NCI-H345 treated with DMSO at 0.1 percent for 48 hours (cell line): ENCODE measurements around the gene SYT10.
"Not testable (repeated sequence)": the region's sequence is repeated elsewhere in the genome, so short reads cannot be mapped to it uniquely, and the experiment has no call there.

Experiments used
- DNase-seq: peaks from one replicate; lab custom pipeline; 2025; ENCODE audit not compliant: unreplicated experiment; lab: John Stamatoyannopoulos, UW

The SYT10 gene, protein sequence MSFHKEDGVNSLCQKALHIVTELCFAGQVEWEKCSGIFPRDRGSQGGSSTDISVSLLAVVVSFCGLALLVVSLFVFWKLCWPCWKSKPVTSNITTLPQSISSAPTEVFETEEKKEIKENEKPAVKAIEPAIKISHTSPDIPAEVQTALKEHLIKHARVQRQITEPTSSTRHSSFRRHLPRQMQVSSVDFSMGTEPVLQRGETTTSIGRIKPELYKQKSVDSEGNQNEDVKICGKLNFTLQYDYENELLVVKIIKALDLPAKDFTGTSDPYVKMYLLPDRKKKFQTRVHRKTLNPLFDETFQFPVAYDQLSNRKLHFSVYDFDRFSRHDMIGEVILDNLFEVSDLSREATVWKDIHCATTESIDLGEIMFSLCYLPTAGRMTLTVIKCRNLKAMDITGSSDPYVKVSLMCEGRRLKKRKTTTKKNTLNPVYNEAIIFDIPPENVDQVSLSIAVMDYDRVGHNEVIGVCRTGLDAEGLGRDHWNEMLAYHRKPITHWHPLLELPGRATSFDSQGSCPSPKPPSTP

DNA sequence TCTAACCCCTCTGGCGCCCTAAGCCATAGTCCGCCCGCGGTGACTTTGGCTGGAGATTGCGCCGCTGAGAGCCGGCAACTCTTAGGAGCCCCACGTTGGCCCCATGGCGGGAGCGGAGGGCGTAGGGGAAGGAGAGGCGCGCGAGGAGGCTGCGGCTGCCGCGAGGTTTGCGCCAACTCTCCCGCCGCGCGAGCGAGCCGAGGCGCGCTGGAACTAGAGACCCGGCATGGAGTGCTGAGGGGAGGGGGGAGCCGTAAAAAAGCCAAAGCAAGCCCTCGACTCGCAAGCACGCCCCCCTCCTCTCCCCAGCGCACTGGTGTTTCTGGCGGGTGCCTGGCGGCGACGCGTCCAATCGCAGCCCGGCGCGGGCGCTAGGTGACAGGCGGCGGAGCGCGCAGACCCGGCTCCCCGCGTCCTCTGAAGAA is at the start of gene SYT10:
Gene SYT10, minus strand, starts transcription at position 233 of the 425 bp plus-strand sequence. CDS start 297 bp downstream, outside the sequence.
- peak; percentile 38 for DNase-seq

DNA sequence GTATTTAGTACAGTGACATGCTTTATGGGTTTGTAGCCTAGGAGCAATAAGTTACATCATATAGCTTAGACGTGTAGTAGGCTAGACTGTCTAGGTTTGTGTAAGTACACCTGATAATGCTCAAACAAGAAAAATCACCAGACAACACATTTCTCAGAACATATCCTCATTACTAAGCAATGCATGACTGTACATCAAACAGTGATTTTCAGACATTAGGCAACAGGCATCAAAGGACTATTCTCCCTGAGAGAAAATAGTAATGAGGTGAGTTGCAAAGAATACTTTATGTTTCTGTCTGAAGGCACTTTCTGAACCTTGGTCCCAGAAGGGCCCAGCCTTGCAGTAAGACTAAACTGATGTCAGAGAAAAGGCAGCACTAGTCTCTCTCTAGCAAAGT is 48.4 kb upstream of the SYT10 start:
- no peak for DNase-seq

DNA sequence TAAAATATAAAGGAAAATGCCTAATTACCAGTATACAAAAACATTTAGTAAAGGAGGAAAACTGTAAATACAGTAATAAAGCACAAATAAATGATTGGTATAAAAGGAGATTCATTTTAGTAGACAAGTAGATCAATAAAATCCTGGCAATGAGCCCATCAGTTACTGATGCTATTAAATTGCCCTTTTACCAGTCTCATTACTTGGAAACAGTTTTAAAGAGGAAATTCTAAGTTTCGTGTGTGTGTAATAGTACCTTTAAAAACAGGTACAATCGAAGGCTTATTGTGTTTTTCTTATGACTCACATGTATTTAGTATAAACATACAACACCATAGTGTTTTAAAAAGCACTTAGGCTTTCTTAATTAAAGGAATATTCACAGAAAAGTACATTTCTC is 46.4 kb upstream of the SYT10 start:
- DNase-seq, result no peak

DNA sequence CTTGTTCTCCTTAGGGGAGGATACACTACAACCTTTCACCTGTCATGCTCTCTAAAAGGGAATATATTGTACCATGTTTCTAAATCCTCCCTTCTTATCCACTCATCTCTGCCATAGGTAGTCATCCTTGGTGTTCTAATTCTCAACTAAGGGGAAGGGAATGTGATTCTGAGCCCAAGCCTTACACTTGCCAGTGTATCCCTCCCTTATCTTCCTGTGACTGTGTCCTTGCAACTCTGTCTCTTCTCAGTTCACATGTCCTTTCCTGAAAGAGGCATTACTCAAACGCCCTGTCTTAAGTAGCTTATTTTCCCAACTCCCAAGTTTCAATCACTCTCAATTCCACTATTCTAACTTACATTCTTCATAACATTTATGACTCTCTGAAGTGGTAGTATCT is 44.5 kb upstream of the SYT10 start:
- DNase-seq, result no peak

DNA sequence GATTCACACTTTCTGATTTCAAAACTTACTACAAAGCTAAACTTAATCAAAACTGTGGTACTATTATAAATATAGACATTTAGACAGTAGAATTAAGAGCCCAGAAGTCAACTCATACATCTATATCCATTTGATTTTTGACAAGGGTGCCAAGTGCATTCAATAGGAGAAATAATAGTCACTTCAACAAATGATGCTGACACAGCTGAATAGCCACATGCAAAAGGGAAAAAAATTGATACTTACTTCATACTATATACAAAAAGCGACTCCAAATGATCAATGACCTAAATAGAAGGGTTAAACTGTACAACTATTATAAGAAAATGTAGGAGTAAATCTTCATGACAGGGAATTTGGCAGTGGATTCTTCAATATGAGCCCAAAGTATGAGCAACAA is 40.7 kb upstream of the SYT10 start:
- no peak for DNase-seq

DNA sequence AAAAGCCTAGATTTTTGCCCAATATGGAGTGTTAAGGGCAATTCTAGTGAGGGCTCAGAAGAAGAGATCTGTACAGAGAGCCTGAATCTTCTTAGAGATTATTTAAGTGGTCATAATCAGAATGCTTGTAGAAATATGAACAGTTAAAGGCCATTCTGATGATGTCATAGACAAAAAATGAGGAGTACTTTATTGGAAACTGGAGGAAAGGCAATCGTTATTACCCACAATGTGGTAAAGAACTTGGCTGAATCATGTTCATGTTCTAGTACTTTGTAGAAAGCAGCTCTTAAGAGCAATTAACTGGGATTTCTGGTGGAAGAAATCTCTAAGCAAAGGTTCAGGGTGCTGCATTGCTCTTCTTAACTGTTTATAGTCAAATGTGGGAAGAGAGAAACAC is 36.4 kb upstream of the SYT10 start:
- no peak for DNase-seq

DNA sequence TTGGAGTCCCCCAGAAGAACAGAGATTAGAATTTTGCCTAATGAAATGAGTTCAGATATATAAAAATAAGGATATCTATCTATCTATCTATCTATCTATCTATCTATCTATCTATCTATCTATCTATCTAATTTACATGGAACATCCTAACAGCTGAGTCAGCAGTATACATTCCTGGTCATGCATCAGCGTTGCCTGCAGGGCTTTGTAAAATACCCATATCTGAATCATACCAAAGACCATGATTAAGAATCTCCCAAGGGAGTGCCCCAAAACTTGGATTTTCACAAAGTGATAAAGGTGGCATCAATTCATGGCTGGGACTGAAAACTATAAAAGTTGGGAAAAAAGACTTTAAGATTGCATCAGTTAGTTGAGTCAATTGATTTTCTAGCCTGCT is 32.7 kb upstream of the SYT10 start:
- DNase-seq, result no peak

DNA sequence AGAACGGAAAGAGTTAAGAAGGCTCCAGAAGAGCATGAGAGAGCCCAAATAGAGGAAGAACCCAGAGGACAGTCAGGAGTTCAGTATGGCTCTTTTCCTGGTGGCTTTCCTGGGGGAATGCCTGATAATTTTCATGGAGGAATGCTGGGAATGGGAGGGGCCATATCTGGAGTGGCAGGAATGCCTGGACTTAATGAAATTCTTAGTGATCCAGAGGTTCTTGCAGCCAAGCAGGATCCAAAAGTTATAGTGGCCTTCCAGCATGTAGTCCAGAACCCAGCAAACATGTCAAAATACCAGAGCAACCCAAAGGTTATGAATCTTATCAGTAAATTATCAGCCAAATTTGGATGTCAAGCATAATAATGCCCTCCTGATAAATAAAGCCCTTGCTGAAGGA is 15.5 kb upstream of the SYT10 start:
- DNase-seq, result no peak

DNA sequence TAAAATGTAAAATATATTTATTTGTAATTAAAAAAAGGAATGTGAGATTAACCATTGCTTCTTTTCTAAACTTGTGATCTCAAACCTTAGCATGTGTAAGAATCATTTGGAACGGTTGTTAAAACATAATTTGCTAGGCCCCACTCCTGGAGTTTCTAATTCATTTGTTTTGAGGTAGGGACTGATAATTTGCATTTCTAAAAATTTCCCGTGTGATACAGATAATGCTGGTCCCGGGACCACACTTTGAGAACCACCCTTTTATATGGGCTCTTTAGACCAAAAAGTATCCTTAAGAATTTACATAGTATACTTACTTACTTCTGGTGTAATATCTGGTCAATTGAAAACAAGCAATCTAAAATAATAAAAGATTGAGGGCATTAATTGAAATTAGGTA is 10.9 kb upstream of the SYT10 start:
- no peak for DNase-seq

DNA sequence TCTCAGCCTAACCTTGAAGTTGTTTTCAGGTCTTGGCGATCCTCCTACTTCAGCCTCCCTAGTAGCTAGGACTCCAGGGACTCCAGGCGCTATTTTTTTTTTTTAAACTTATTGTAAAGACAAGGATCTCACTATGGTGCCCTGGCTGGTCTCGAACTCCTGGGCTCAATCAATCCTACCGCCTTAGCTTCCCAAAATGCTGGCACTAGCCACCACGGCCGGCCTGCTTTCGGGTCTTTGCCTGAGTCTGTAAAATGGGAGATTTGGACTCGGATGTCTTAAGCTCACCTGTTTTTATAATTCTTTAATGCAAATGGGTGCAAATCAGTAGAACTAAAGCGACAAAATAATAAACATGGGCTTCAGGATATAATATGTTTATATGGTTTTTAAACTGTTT is 858 bp upstream of the SYT10 start:
- no peak for DNase-seq

DNA sequence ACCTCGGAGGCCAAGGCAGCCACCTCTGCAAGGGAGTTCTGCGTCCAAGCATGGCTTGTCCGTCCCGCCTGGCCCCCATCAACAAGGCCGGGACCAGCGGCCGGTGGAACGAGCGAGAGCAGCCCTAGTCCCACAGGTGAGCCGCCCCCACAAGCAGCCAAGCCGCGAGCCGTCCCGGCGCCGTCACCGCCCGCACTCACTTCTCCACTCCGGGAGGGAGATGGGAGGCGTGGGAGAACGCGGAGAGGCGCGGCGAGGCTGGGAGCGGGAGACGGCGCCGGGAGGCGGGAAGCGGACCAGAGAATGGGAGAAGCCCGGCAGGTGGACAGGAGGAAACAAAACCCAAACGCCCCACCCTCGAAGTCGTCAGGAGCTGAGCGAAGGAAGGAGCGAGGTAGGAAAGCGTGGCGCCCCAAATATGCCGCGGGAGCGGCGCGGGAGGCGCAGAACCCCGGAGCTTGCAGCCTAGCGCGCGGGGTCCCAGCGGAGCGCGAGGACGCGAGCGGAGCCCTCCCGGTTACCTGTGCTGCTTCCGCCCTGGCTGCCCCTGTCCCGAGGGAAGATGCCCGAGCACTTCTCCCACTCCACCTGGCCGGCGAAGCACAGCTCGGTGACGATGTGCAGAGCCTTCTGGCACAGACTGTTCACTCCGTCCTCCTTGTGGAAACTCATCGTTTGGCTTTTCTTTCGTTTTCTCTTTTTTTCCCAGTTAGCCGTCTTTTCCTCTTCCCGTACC is 600 bp downstream of the SYT10 start:
- peak; percentile 34 for DNase-seq

DNA sequence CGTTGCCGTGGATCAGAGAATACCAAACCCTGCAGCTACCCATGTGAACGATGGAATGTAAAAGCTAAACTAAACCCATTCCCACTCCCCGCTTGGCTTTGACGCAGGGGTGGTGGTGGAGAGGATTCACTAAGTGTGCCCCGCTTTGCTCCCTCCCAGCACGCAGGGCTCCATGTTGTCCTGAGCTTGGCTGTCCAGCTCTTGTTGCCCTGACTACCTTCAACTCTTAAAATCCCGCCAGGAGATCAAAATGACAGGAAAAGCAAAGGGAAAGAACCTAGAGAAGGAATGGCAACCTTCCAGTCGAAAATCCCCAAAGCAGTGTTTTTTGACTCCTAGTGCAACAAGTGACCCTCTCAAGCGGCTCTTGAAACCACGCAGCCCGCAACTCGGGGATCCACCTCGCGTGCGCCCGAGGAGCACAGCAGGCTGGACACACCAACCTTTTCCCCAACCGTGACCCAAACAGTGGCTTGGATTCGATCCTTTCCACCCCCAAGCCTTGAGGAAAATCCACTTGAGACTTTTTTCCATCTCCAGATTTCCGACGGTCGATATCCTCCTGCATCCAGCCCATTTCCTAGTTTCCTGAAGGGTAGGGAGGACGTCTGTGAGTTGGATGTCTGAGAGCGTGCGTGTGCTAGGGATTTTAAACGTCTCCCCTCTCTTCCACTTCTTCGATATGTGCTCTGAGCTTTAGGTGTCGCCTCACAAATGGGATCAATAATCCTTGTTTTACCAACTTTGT is 1.4 kb downstream of the SYT10 start:
- DNase-seq, result no peak

DNA sequence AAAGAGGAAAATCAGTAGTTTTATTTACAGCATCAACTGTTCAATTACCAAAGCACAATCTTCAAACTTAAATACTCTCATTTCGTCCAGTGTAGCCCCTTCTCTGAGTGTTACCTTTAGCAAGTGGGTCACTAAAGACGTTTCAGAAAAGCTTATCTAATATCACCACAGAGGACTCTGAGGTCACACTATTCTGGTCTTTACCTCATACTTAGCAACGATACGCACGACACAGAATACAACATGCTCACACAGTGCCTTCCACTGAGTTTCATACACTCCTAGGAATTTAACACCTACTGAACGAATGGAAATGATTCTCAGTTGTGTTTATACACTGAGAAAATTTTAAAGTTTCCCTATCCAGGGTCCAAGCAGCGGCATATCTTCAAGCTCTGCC is 2.0 kb downstream of the SYT10 start:
- DNase-seq, result no peak

DNA sequence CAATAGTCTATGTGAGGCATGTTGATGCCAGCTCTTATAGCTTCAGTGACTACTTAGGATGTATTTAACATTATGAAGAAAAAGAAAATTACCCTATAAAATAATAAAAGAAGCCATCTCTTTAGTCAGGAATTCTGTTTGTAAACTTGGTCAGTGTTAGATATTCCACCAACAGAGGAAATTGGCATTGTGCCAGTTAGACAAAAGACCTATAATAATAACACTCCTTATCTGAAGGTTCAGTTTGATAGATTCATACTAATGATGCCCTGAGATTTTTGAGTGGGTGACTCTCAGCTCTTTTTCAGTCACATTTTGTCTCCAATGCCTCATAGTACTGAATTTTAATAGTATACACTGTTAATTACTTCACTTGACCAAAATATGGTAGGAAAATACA is 6.6 kb downstream of the SYT10 start:
- no peak for DNase-seq

DNA sequence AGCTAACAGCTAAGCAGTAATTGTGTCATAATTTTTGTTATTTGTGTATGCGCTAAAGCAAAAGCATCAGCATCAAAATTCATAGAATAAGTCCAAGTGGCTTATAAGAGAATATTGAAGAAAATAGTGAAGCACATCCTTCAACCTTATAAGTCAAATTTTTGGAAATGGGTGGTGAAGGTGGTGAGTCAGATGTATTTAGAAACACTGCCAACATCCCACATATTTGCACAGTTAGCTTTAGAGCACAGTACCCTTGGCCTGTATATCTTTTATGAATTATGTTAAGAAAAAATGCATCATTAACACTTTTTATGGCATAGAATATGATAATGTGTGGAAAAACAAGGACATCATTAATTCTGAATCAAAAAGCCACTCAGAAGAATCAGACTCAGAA is 8.0 kb downstream of the SYT10 start:
- DNase-seq, result no peak

DNA sequence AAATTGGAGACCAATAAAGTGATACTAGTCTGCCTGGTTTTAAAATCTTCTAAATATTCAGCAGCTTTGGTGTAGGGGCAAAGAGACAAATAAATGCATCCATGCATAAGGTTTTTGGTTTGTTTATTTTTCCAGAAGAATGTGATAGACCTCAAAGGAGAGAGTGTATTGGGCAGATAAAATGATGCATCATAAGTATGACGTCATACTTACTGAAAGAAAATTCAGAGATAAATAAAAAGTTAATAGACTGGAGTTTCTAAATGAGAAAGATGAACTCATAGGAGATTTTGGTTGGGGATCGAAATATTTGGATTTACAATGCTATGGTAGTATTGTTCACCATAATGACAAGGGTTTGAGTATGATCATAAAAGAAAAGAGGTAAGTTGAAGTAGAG is 10.2 kb downstream of the SYT10 start:
- no peak for DNase-seq

DNA sequence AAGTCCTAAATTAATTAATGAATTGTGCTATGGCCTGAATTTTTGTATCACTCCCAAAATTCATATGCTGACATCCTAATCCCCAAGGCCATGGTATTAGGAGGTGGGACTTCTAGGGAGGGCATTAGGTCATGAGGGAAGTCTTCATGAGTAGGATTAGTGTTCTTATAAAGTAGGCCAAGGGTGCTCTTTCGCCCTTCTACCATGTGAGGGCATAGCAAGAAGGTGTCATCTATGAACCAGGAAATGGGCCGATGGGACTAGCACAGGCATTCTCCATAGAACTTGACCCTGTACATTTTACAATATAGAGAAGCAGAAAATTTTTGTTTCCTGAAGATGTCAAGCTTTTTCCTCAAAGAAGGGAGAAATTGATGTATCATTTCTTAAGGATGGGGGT is 12.5 kb downstream of the SYT10 start:
- no peak for DNase-seq

DNA sequence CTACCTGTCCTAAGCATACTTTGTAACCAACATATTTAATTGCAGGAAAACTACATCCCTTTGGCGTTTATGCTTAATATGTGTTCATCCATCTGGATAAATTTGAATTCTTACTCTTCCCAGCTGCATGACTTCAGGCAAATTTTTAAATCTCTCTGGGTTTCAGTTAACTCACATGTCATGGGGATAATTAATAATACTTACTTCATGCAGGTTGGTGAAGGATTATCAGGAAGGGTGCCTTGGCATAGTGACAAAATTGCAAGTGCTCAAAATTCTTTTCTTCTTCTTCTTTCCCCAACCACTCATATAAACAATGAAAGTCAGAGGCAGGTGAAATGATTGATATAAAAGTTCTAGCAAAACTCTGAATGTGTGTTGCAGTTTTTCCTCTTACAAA is 15.9 kb downstream of the SYT10 start:
- no peak for DNase-seq

DNA sequence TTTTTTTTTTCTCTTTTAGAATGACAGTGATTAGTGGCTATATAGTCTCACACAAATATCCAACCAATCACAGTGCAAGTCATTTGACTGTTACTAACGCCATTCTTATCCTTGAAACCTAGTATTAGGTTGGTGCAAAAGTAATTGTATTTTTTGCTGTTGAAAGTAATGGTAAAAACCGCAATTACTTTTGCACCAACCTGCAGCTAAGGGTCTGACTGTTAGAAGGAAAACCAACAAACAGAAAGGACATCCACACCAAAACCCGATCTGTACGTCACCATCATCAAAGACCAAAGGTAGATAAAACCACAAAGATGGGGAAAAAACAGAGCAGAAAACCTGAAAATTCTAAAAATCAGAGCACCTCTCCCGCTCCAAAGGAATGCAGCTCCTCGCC is 27.2 kb downstream of the SYT10 start:
- not testable (repeated sequence) for DNase-seq

DNA sequence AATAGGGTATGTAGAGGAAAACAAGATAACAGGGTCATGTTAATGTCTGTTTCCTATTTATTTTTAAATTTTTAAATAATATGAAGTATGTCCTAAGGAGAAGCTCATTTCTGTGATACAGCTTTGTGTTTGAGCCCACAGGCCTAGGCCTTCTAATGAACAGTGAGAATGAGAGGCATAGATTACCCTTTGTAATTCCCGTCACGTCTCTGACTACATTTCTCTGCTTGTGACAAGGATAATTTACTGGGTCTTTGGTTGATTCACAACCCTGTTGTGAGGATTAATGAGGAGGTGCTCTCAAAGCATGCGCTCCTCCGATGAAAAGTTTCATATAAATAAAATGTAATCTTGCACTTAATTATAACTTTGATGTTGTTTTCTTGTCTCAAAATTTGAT is 56.1 kb downstream of the SYT10 start:
- DNase-seq, result no peak

DNA sequence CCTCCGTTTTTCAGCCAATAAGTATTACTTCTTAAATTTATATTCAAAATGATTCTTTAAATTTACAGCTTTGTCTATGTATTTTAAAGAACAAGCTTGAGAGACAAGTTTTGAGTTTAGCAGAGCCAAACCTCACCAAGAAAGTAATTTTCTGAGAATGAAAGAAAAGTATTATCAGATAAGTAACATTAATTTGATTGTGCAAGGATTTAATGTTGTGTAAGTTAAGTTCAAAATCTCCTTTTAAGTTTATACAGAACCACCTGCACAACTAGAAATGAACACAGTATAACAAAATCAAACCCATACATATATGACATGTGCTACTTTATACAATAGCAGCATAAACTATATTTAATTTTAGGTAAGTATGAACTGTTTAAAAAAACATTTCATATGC is 63.5 kb downstream of the SYT10 start:
- DNase-seq, result no peak

DNA sequence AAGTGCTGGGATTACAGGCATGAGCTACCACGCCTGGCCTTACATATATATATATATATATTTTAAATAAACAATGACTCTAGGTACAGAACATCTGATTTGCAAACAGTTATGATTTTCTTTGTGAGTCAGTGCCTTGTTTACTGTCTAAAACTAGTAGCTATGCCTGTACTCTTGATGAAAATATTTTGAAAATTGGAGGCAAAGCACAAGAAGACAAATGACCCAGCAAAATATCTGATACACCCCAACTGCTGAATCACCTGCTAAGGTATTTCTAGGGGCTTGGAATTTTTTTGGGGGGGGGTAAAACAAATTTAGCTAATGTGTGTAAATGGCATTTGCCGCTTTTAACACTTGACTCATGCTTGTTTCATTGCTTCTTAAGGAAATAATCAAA is 69.3 kb downstream of the SYT10 start:
- no peak for DNase-seq
